BLaER1 (cell line): ENCODE measurements around the gene CD300LD.
"Not testable (repeated sequence)": the region's sequence is repeated elsewhere in the genome, so short reads cannot be mapped to it uniquely, and the experiment has no call there.

Experiments used
- H3K27ac ChIP-seq: shearing (Covaris generic); formaldehyde crosslinking; 2 replicates; pipeline ENCODE4 v1.8.1; 2022
- H3K27me3 ChIP-seq: shearing (Covaris generic); formaldehyde crosslinking; 2 replicates; pipeline ENCODE4 v1.8.1; 2022
- H3K36me3 ChIP-seq: shearing (Covaris generic); formaldehyde crosslinking; 2 replicates; pipeline ENCODE4 v1.8.1; 2022
- H3K4me1 ChIP-seq: shearing (Covaris generic); formaldehyde crosslinking; 2 replicates; pipeline ENCODE4 v1.8.1; 2022
- H3K4me2 ChIP-seq: shearing (Covaris generic); formaldehyde crosslinking; 2 replicates; pipeline ENCODE4 v1.8.1; 2022
- H3K4me3 ChIP-seq: shearing (Covaris generic); formaldehyde crosslinking; 2 replicates; pipeline ENCODE4 v1.8.1; 2022
- H3K9ac ChIP-seq: shearing (Covaris generic); formaldehyde crosslinking; 2 replicates; pipeline ENCODE4 v1.8.1; 2022
- H3K9me3 ChIP-seq: shearing (Covaris generic); formaldehyde crosslinking; 2 replicates; pipeline ENCODE4 v1.8.1; 2022
- H4K20me1 ChIP-seq: shearing (Covaris generic); formaldehyde crosslinking; 2 replicates; pipeline ENCODE4 v1.8.1; 2022
- Cebpa-rat ChIP-seq: shearing (Covaris generic); IDR thresholded peaks from 2 replicates; pipeline ENCODE4 v1.8.1; 2022

Gene CD300LD

GRCh38 chr17:74592087-74592990 is at the start of gene CD300LD:
Gene CD300LD (minus strand): TSS chr17:74592283. CDS start chr17:74592202, 81 bp downstream.
- TF ChIP-seq Cebpa-rat = no peak
- Histone ChIP-seq H3K27ac (no peak within 1 kb of the TSS), H3K36me3 (no peaks in the 10 kb centered on the region), H3K27me3 (no peaks in the 10 kb centered on the region), H3K9me3 (no peaks in the 10 kb centered on the region), H3K4me2 (peak within 1 kb of the TSS; percentile 29; the same call in 1 of the 2 replicates), H4K20me1 (no peaks in the 10 kb centered on the region), H3K9ac (no peak within 1 kb of the TSS), H3K4me1 (peaks cover 11% of the 10 kb centered on the region; the same call in 1 of the 2 replicates), H3K4me3 (no peak within 1 kb of the TSS)

- Histone ChIP-seq H4K20me1 (peaks cover 26% of the 10 kb centered on the region), H3K27ac (no peak overlapping the region), H3K36me3 (no peaks in the 10 kb centered on the region), H3K4me2 (peak overlapping the region; percentile 87), H3K27me3 (peaks cover 15% of the 10 kb centered on the region; the same call in 1 of the 2 replicates), H3K9me3 (no peaks in the 10 kb centered on the region), H3K4me1 (peaks cover 77% of the 10 kb centered on the region), H3K9ac (no peak overlapping the region), H3K4me3 (no peak overlapping the region)
- TF ChIP-seq Cebpa-rat = no peak
These were observed 49.3 kb upstream of the CD300LD start for GRCh38 chr17:74641224-74641957.

GRCh38 chr17:74639704-74640151 is 47.6 kb upstream of the CD300LD start:
- Histone ChIP-seq H4K20me1 (peaks cover 26% of the 10 kb centered on the region), H3K27me3 (peaks cover 15% of the 10 kb centered on the region; the same call in 1 of the 2 replicates), H3K36me3 (no peaks in the 10 kb centered on the region), H3K9ac (no peak overlapping the region), H3K4me2 (peak overlapping the region; percentile 87), H3K27ac (0 out of 2 replicates have a peak overlapping the region, but pooled peaks have one; percentile 14), H3K4me1 (peaks cover 86% of the 10 kb centered on the region), H3K4me3 (0 out of 2 replicates have a peak overlapping the region, but pooled peaks have one; percentile 13), H3K9me3 (no peaks in the 10 kb centered on the region)
- TF ChIP-seq Cebpa-rat = peak; percentile 95

- Histone ChIP-seq H4K20me1 (peaks cover 26% of the 10 kb centered on the region), H3K9me3 (no peaks in the 10 kb centered on the region), H3K4me3 (no peak overlapping the region), H3K4me2 (peak overlapping the region; percentile 87), H3K27me3 (peaks cover 15% of the 10 kb centered on the region; the same call in 1 of the 2 replicates), H3K27ac (no peak overlapping the region), H3K4me1 (peaks cover 100% of the 10 kb centered on the region), H3K36me3 (no peaks in the 10 kb centered on the region), H3K9ac (no peak overlapping the region)
- TF ChIP-seq Cebpa-rat = no peak
These were observed 45.8 kb upstream of the CD300LD start for GRCh38 chr17:74637926-74638325.

- Histone ChIP-seq H3K36me3 (no peaks in the 10 kb centered on the region), H3K4me2 (peak overlapping the region; percentile 87), H3K4me1 (peaks cover 100% of the 10 kb centered on the region), H3K9ac (no peak overlapping the region), H3K4me3 (no peak overlapping the region), H3K27ac (no peak overlapping the region), H3K9me3 (no peaks in the 10 kb centered on the region), H4K20me1 (peaks cover 28% of the 10 kb centered on the region), H3K27me3 (peaks cover 15% of the 10 kb centered on the region; the same call in 1 of the 2 replicates)
- no peak for TF ChIP-seq Cebpa-rat
These were observed 45.2 kb upstream of the CD300LD start for GRCh38 chr17:74637265-74637664.

- not testable (repeated sequence) for H3K36me3 ChIP-seq, H3K4me3 ChIP-seq, H3K9me3 ChIP-seq, H3K27ac ChIP-seq, H3K9ac ChIP-seq
- Histone ChIP-seq H3K27me3 (peaks cover 15% of the 10 kb centered on the region; the same call in 1 of the 2 replicates), H3K4me1 (peaks cover 100% of the 10 kb centered on the region), H3K4me2 (peak overlapping the region; percentile 87), H4K20me1 (peaks cover 31% of the 10 kb centered on the region)
These were observed 44.5 kb upstream of the CD300LD start for GRCh38 chr17:74636541-74637085.

GRCh38 chr17:74635418-74635817 is 43.3 kb upstream of the CD300LD start:
- peaks cover 92% of the 10 kb centered on the region for H3K4me1 ChIP-seq
- H3K4me3 ChIP-seq = no peak overlapping the region
- H3K9me3 ChIP-seq = no peaks in the 10 kb centered on the region
- no peaks in the 10 kb centered on the region for H3K36me3 ChIP-seq
- H3K27ac ChIP-seq = no peak overlapping the region
- no peak for TF ChIP-seq Cebpa-rat
- peak overlapping the region; percentile 87 for H3K4me2 ChIP-seq
- H3K9ac ChIP-seq = no peak overlapping the region
- peaks cover 11% of the 10 kb centered on the region; the same call in 1 of the 2 replicates for H3K27me3 ChIP-seq
- H4K20me1 ChIP-seq = peaks cover 23% of the 10 kb centered on the region

- TF ChIP-seq Cebpa-rat = no peak
- no peak overlapping the region for H3K4me3 ChIP-seq
- peak overlapping the region; percentile 60 for H3K4me2 ChIP-seq
- no peaks in the 10 kb centered on the region for H3K9me3 ChIP-seq
- H3K27ac ChIP-seq = no peak overlapping the region
- H3K4me1 ChIP-seq = peaks cover 71% of the 10 kb centered on the region
- H3K27me3 ChIP-seq = peaks cover 10% of the 10 kb centered on the region; the same call in 1 of the 2 replicates
- H3K36me3 ChIP-seq = no peaks in the 10 kb centered on the region
- peaks cover 5% of the 10 kb centered on the region; the same call in 1 of the 2 replicates for H4K20me1 ChIP-seq
- H3K9ac ChIP-seq = no peak overlapping the region
These were observed 41.2 kb upstream of the CD300LD start for GRCh38 chr17:74633326-74633725.

- Histone ChIP-seq H3K9me3 (no peaks in the 10 kb centered on the region), H3K4me2 (peak overlapping the region; percentile 60), H3K9ac (no peak overlapping the region), H3K27me3 (peaks cover 3% of the 10 kb centered on the region; the same call in 1 of the 2 replicates), H3K4me1 (peaks cover 64% of the 10 kb centered on the region), H3K4me3 (no peak overlapping the region), H3K36me3 (no peaks in the 10 kb centered on the region), H4K20me1 (peaks cover 5% of the 10 kb centered on the region; the same call in 1 of the 2 replicates), H3K27ac (no peak overlapping the region)
- TF ChIP-seq Cebpa-rat = no peak
These were observed 40.5 kb upstream of the CD300LD start for GRCh38 chr17:74632617-74633016.
